IPS DF 19.7 (cell line): ENCODE results near the gene SLC6A13.
"Not testable (repeated sequence)": the region's sequence is repeated elsewhere in the genome, so short reads cannot be mapped to it uniquely, and the experiment has no call there.

Experiments
- DNase-seq: peaks from one replicate; pipeline ENCODE4 v3.0.0-alpha.2; 2013; ENCODE audit warnings: low read depth, low spot score

SLC6A13 gene

DNA sequence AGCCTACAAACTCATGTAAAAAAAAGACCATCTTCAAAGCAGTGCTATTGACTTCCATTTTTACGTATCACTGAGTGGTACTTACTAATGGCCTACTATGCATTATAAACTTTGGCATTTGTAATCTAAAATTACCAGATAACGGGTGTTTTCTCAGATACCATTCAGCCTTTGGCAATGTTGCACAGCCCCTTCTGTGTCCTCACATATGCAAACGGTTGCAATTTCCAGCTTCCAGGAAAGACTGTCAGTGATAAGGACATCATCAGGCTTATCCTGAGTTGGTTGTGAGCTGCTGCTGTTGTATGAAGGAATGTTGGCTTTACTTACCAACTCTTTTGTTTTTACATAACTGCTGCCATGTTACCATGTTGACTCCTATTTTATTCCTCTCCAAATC lies 1.6 kb upstream of the SLC6A13 start:
- DNase-seq, result no peak

DNA sequence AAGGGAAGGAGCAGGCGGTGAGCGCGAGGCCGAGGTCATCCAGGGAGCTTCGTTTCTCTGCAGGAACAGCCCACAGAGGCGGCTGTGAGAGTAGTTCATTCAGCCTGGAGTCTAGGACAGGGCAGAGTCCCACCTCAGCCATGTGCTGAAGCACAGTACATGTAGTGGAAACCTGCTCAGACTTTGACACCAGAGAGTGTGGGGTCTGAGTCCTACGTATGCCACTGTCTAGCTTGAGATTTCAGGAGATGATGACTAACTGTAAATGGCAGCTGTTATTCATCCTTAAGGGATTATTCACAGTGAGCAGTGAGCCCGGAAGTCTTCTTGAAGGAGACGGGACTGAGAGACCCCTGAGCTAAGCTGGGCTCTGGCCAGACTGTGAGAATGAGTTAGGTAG lies 938 bp upstream of the SLC6A13 start:
- no peak for DNase-seq

DNA sequence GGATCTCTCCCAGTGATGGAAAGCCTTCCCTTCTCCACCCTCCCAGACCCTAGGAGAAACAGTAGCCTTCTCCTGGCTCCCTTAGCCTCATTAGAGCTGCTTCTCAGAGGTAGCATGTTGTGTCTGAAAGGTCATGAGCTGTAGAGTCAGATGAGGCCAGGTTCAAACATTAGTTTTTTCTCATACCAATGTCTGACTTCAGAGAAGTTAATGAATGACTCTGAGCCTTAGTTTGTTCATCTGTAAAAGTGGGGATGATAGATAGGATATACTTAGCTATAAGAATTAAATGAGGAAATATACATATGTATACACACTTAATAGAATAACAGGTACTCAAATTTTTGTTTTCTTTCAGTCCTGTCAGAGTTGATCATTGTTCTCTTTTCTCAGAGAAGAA lies 523 bp downstream of the SLC6A13 start:
- DNase-seq, result no peak

DNA sequence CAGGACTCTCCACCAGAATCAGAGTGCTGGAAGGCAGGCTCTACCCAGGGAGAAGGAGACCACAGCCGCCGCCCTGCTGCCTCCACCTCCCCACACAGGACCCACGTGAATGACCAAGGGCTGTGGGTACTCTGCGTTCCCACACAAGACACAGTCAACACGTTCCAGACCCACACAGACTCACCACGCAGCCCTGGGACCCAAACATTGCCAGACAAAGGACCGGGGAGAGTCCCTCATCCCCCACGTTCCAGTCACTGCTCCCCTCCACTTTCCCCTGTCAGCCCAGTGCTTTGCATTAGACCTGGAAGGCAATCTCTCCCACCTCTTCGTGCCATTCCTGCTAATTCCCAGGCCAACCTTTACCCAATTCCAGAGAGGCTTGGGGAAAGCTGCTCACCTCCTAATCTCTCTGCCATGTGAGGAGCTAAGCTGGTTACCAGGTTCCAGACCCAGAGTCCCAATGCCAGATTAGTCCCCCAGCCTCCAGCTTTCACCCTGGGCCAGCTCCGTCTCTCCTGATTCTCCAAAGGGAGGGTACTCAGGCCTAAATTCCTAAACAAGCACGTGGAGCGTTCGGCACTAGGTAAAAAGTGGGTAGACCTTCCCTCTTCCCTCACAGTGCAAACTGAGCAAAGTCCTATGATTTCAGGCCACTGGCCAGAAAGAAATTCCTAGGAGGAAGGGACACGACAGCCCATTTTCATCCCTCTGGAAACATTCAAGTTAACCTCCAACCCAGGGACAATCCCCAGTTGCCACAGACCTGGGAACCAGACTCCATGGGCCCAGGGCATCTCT lies 4.9 kb downstream of the SLC6A13 start:
- DNase-seq, result no peak

DNA sequence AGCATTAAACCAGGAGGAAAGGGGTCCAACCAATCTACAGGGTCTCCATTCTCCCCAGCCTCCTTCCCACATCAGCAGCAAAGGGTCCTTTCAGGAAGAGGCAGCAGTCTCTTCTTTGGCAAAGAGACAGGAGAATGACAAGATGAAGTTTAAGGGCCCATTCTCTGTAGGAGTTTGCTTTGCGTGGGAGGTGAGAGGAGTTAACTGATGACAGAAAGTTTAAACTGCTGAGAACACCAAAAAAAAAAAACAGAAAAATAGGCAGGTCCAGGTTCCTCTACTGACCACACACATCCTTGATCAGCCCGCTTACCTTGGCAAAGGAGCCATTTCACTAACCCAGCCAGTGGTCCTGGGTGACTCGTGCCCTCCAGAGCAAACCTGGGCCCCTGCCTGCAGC lies 5.7 kb downstream of the SLC6A13 start:
- DNase-seq, result no peak

DNA sequence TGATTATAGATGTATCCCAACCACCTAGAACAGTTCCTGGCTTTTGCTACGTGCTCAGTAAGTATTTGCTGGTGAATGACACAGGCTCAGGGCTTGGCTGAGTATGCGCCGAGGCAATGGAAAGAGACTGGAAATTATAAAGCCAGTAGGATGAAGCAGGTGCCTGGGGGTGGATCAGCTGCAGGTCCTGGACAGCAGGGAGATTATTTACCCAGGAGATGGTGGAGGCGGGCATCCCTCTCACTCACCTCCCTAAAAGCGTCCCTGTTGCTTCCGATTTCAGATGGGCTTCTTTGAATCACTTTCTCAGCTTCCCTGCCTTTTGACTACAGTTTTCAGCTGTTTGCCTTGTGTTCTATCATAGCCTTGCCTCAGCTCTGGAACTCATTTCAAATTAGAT lies 6.4 kb downstream of the SLC6A13 start:
- DNase-seq, result no peak

DNA sequence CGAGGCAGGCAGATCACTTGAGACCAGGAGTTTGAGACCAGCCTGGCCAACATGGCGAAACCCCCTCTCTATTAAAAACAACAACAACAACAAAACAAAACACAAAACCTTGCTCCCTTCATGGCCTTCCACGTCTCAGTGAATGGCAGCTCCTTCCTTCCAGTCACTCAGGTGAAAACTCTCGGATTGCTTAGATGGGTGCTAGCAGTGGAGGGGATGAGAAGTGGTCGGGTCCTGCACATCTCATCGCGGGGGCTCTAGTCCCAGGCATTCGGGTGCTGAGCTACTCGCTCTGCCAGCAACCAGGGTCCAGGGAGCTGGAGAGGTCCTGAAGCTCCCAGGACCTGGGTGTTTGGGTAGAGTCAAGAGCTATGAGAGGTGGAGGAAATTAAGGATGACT lies 7.7 kb downstream of the SLC6A13 start:
- DNase-seq, result no peak

DNA sequence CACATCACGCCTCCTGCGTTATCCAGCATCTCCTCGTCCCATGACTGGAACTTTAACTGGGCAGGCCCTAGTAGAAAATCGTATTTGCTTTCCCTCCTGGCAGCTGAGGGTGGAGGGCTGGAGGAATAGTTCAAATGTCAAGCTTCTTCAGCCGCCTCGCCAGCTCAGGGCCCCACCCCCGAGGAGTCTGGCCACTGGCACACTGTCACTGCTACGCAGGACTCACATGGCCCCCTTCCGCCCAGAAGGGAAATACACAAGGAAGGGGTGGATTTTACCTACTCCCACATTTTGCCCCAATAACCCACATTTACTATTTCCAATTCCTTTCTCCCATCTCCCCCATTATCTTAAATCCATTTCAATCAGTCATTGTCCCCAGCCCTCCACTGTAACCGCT lies 8.6 kb downstream of the SLC6A13 start:
- no peak for DNase-seq

DNA sequence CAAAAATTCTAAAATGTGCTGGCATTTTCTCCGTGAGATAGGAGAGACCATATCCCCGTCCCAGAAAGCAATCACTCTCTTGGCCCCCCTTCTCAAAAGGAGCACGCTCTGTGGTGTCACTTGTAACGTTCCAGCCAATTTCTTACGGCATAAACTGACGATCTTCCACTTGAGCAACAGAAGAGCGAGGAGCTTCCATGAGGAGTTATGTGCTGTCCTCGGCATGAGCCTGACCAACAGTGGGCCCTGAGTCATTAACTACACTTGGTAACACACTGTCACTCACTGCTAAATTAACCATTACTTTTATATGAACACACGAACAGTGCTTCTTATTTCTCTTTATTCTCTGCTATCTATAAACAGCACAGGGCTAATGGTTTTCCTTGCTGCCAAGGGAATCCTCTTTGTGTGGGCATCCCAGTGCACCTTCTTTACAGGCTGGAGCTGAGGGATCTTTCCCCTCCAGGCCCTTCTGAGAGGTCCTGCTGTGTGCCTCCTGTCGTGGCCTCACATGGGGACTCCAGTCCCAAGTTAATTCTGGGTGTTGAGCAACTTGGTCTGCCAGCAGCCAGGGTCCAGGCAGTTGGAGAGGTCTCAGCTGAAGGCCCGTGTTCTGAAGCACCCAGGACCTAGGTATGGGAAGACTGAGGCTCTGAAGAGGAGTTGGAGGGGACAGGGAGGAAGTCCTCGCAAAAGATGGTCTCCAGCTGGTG lies 9.4 kb downstream of the SLC6A13 start:
- no peak for DNase-seq

DNA sequence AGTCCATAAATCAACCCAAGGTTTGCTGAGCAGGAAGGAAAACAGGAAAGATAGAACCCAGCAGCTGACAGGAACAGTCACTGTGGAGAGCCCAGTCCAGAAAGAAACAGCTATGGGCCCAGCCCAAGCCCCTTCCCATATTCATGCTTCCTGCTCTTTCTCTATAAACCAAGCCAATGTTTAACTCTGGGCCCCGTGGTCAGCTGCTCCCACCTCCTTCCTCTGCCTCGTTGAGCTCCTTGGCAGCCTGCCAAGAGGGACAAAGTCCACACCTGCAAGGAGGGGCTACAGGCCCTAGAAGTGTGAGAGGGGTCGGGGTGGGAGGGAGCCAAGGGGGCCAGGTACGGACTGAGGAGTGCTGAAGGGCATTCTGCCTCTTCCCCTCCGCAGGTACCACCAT lies 10.0 kb downstream of the SLC6A13 start:
- DNase-seq, result no peak

DNA sequence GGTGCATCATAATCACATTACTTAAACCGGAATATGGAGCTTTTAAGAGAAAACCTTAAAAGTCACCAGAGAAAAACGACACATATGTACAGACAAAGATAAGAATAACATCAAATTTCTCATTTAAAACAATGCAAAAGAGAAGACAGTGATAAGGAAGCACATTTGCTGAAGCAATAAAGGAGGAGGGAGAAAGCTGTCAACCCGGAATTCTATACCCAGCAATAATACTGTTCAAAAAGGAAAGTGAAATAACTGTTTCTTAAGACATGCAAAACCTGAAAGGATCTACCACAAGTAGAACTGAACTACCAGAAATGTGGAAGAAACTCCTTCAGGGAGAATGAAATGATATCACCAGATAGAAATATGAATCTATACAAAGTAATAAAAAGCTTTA lies 15.4 kb downstream of the SLC6A13 start:
- no peak for DNase-seq

DNA sequence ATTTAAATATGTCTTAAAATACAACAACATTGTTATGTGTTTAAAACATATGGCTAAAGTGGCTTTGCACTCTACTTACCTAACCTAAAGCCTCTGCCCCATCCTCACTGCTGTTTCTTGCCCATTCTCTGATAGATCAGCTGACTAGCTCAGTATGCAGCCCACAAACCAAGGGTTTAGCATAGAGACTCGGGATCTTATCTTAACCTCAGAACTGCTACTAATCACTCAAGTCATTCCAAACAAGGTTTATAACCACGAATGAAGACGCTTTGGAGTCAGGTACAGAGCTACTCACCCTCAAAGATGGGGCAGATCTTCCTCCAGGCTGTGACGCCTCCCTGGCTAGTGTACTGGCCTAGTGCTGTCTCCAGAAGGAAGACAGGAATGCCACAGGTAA lies 19.3 kb downstream of the SLC6A13 start:
- no peak for DNase-seq

DNA sequence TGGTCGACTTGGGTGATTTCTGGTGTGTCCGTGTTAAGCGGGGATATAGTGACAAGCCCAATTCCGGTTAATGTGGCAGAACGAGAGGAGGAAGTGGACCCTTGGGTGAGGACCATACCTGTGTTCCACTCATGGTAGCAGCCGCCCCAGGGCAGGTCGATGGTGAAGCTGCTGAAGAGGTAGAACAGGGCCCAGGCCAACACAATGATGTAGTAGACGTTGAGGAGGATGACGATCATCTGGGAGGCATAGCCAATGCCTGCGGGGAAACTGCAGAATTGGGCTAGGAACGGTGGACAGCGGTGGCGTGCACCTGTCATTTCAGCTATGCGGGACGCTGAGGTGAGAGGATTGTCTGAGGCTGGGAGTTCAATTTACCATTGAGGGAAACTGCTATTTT lies 20.1 kb downstream of the SLC6A13 start:
- no peak for DNase-seq

DNA sequence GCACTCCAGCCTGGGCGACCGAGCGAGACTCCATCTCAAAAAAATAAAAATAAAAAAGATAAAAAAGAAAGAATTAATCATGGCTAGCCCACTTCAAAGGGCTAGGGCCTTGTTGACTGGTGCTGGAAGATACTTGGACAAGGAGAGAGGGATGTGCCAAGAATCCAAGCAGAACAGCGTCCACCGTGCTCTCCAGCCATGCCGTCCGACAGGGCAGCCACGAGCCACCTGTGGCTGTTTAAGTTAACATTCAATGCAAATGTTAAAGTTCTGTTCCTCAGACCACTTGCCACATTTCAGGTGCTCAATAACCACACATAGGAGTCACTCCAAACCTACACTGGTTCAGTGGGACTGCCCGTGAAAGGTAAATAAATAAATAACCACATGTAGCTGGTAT lies 21.4 kb downstream of the SLC6A13 start:
- DNase-seq, result no peak

DNA sequence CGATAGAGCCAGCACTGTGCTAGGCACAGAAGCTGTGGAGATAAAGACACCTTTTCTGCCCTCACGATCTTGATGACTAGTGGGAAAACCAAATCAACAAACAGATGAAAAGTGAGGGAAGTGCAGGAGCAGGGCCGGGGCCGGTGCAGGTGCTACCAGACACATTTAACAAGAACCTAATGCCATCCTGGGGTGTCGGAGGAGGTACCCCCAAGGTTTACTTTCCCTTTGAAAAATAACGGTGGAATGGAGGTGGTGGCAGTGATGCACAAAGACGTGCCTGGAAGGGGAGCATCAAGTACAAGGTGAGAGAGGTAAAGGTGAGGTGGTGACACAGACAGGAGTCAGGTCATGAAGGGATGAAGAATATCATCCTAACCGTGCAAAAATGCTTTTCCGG lies 22.1 kb downstream of the SLC6A13 start:
- no peak for DNase-seq

DNA sequence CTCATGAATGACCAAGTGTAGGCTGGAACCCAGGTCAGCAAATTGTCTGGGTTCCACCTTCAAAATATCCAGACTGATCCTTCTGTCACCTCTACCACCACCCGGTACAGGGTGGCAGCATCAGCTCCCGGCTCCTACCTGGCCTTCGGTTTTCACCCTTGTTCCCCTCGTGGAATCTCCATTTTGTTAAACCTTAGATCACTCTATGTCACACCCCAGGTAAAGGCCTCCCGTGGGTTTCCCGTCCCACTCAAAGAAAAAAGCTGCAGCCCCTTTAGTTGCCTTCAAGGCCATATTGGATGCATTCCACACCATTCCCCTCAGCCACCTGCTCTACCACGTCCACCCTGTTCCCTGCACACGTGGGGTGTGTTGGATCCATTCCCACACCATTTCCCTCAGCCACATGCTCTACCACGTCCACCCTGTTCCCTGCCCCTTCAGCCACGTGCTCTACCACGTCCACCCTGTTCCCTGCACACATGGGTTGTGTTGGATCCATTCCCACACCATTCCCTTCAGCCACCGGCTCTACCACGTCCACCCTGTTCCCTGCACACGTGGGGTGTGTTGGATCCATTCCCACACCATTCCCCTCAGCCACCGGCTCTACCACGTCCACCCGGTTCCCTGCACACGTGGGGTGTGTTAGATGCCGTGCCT lies 23.8 kb downstream of the SLC6A13 start:
- DNase-seq, result no peak

DNA sequence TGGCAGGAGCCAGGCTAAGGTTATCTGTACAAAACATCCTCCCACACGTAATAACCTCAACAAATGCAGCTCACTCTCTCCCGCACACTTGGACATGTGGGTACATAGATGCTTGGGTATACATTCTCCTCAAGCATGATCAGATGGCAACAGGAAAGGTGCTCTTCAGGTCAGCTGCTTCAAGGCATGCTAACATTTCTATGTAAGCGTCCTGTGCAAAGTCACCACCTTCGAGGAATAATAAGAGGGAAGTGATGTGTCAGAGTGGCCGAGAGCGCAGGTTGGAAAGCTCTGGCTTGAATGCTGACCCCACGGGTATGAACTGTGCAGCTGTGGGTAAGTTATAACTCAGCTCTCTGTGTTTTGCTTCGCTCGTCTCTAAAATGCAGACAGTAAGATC lies 24.5 kb downstream of the SLC6A13 start:
- no peak for DNase-seq

DNA sequence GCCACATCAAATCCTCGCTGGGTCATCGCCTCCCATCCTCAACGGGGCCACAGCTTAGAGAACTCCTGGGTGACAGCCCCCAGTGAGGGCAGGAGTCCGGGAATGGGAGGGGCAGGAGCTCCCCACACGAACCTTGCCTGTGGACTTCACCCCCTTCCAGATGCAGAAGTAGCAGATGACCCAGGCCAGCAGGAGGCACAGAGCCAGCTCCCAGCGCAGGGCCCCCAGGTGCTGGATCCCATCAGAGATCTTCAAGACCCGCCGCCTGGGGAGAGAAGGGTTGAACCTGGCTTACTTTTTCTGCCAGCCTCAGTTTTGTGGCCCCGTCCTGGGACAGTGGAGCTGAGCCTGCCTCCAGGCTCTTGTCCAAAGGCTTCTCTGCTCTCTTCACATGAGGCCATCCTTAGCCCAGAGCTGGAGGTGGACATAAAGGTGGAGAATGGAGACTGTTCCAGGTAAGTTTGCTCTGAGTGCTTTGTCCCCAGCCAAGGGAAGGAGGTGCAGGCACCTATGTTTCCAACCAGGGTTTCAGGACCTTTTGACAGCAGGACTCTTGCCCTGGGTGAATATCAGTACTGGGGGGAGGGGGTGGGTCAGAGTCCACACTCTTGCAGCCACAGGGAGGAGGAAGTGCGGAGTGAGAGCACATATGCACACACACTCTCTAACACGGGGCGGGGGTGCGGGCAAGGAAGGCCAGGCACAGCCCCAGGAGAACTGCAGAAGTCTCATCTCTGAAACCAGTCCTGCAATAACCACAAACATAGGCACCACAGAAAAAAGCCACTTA lies 25.4 kb downstream of the SLC6A13 start:
- no peak for DNase-seq

DNA sequence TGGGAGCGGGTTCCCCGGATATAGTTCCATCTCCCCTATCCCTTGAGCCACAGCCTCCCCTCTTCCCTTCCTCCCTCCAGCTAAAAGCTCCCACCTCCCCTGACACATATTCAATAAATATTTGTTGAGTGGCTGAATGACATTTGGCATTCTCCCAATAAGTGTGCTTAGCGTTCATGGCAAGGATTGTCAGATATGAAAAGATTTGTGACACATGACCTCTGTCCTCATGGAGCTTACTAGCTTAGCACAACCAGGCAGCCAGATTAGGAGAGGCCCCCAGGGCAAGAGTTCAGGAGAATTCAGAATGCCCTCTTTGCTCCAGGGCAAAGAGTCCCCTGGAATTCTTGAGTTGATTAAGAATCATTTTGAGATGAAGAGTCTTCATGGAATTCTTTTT lies 26.2 kb downstream of the SLC6A13 start:
- no peak for DNase-seq

DNA sequence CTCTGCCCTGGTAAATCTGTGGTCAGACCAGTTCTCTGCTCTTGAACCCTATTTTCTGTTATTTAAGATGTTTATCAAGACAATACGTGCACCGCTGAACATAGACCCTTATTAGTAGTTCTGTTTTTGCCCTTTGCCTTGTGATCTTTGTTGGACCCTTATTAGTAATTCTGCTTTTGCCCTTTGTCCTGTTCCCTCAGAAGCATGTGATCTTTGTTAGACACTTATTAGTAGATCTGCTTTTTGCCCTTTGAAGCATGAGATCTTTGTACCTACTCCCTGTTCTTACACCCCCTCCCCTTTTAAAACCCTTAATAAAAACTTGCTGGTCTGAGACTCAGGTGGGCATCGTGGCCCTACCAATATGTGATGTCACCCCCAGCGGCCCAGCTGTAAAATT lies 26.7 kb downstream of the SLC6A13 start:
- not testable (repeated sequence) for DNase-seq

DNA sequence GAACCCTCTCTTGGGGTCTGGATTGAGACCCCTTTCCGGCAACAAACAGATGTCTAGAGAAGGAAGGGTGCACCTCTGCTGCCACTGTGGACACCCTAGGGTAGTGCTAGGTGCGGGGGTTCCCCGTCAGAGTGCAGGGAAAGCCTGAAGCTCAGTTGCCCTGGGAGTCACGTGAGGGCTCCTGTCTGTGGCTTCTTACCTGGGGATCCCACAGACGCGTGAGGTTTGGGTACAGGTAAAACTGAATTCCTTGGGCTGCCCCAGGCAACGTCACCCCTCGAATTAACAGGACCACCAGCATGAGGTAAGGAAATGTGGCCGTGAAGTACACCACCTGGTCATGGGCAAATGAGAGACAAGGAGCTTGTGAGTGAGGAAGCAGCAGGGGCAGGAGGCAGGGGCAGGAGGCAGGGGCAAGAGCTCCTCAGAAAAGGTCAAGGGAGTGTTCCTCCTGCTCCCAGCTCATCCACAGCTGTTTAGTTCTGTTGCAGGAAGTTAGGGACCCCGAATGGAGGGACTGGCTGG lies 27.7 kb downstream of the SLC6A13 start:
- no peak for DNase-seq

DNA sequence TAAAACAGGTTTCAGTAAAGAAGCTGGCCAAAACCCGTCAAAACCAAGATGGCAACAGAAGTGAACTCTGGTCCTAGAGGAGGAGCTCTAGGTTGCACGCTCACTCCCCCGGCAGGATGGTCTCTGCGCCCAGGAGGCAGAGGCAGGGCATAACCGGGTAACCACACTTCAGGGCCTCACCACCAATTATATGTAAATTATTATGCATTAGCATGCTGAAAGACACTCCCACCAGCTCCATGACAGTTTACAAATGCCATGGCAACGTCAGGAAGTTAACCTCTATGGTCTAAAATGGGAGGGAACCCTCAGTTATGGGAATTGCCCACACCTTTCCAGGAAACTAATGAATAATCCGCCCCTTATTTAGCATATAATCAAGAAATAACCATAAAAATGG lies 28.6 kb downstream of the SLC6A13 start:
- DNase-seq, result no peak
